Measurements from ENCODE around the gene BCL6.
A peak's percentile ranks its signal among the peaks of the same experiment; 100 is the strongest.
"Not testable (repeated sequence)": the region's sequence is repeated elsewhere in the genome, so short reads cannot be mapped to it uniquely, and the experiment has no call there.

The BCL6 gene

GRCh38 chr3:187709155-187709554, 36.1 kb downstream of the BCL6 start:
- DNase-seq = no peak

- DNase-seq = no peak
Observed at GRCh38 chr3:187708696-187709095, 36.6 kb downstream of the BCL6 start.

GRCh38 chr3:187706971-187707370, 38.3 kb downstream of the BCL6 start:
- no peak for DNase-seq

GRCh38 chr3:187705164-187705563, 40.1 kb downstream of the BCL6 start:
- DNase-seq = no peak

GRCh38 chr3:187702507-187703033, 42.7 kb downstream of the BCL6 start, which contains the start of gene RTP2:
RTP2 (minus strand) TSS chr3:187702557; CDS start chr3:187702128, 429 bp downstream.
- DNase-seq = no peak

GRCh38 chr3:187700249-187700648, 45.0 kb downstream of the BCL6 start:
- no peak for DNase-seq

GRCh38 chr3:187698499-187699399, 46.5 kb downstream of the BCL6 start:
- no peak for DNase-seq

- no peak for DNase-seq
Observed at GRCh38 chr3:187696021-187696420, 49.2 kb downstream of the BCL6 start.

GRCh38 chr3:187695449-187695848, 49.8 kb downstream of the BCL6 start:
- DNase-seq = no peak

- no peak for DNase-seq
Observed at GRCh38 chr3:187694801-187695200, 50.5 kb downstream of the BCL6 start.

GRCh38 chr3:187693431-187693830, 51.8 kb downstream of the BCL6 start:
- no peak for DNase-seq

- DNase-seq = no peak
Observed at GRCh38 chr3:187689984-187690383, 55.3 kb downstream of the BCL6 start.

- no peak for DNase-seq
Observed at GRCh38 chr3:187686621-187687273, 58.5 kb downstream of the BCL6 start.

GRCh38 chr3:187685948-187686347, 59.3 kb downstream of the BCL6 start:
- no peak for DNase-seq

GRCh38 chr3:187684880-187685279, 60.4 kb downstream of the BCL6 start:
- no peak for DNase-seq

GRCh38 chr3:187684444-187684843, 60.8 kb downstream of the BCL6 start:
- DNase-seq = no peak

GRCh38 chr3:187681756-187682155, 63.5 kb downstream of the BCL6 start:
- DNase-seq = not testable (repeated sequence)

GRCh38 chr3:187679638-187680396, 65.5 kb downstream of the BCL6 start:
- peak; percentile 49 for DNase-seq

GRCh38 chr3:187678726-187679268, 66.5 kb downstream of the BCL6 start:
- no peak for DNase-seq

GRCh38 chr3:187677604-187678003, 67.7 kb downstream of the BCL6 start:
- DNase-seq = no peak

GRCh38 chr3:187673012-187673411, 72.3 kb downstream of the BCL6 start:
- no peak for DNase-seq
